Upper lobe of left lung (tissue), 6 donors: Measurements from ENCODE around the gene ZMAT3. TPM values are rescaled to one million over a fixed set of nuclear protein-coding genes. Genes with fewer than 3 reads are reported as not detected.

Experiments used
- ATAC-seq, 2 donors: fragments of 200-7000 bp; cut with Tn5 transposase; one replicate each; pipeline ENCODE4 v1.9.1; 2022; ENCODE audit warnings: mild to moderate bottlenecking in 2 of 2, moderate library complexity in 2 of 2; ENCODE audit not compliant: low FRiP score in 2 of 2
- DNase-seq, 2 donors: peaks; one replicate each; pipeline ENCODE4 v3.0.0-alpha.2; 2019 to 2020
- H3K27ac ChIP-seq, 4 donors: fragments of 200-600 bp; sonication (generic); one replicate each; pipeline ENCODE4 v1.5.1; 2016 to 2019
- H3K27me3 ChIP-seq, 4 donors: fragments of 200-600 bp; sonication (generic); one replicate each; pipeline ENCODE4 v1.5.1; 2017 to 2019
- H3K36me3 ChIP-seq, 4 donors: fragments of 200-600 bp; sonication (generic); one replicate each; pipeline ENCODE4 v1.5.1; 2016 to 2019
- H3K4me1 ChIP-seq, 4 donors: fragments of 200-600 bp; sonication (generic); one replicate each; pipeline ENCODE4 v1.5.1; 2018 to 2019
- H3K4me3 ChIP-seq, 4 donors: fragments of 200-600 bp; sonication (generic); one replicate each; pipeline ENCODE4 v1.5.1; 2017 to 2019; ENCODE audit warnings: mild to moderate bottlenecking in 2 of 4, moderate library complexity in 1 of 4
- H3K9me3 ChIP-seq, 4 donors: fragments of 200-600 bp; sonication (generic); one replicate each; pipeline ENCODE4 v1.5.1; 2018 to 2019
- CTCF ChIP-seq, 6 experiments: fragments of 450-650 bp in 4 of 6; fragments of 200-600 bp in 2 of 6; sonication (generic) in 2 of 6; IDR thresholded peaks; one replicate each; pipeline ENCODE4 v1.5.1; 2016 to 2019; ENCODE audit warnings: antibody characterized with exemption in 6 of 6
- EP300 ChIP-seq, 4 donors: sonication (generic); formaldehyde crosslinking; IDR thresholded peaks; one replicate each; pipeline ENCODE4 v1.5.1; 2017; ENCODE audit warnings: antibody characterized with exemption in 4 of 4, control low read depth in 2 of 4
- POLR2A ChIP-seq, 4 donors: fragments of 450-650 bp; IDR thresholded peaks; one replicate each; pipeline ENCODE4 v1.5.1; 2016 to 2017; ENCODE audit warnings: antibody characterized with exemption in 4 of 4, mild to moderate bottlenecking in 2 of 4
- POLR2AphosphoS5 ChIP-seq, 2 donors: sonication (generic); formaldehyde crosslinking; IDR thresholded peaks; one replicate each; pipeline ENCODE4 v1.5.1; 2017; ENCODE audit warnings: antibody characterized with exemption in 2 of 2
- WGBS, 2 donors: methylation state at CpG; one replicate each; pipeline ENCODE4 v1.1.5; 2017 to 2018; 5-methylcytosine and 5-hydroxymethylcytosine counted together
- total RNA-seq, 6 donors: library from RNA; depleted of rRNA in 4 of 6; stranded (reverse); fragments of >200 nt in 4 of 6; gene quantifications; one replicate each; pipeline versions ENCODE4 v1.1.0 to v1.2.1, GENCODE V29; 2016 to 2021
- donor health status: DM: no; HTN: no; CAD: no; lungs with moderate emphysema.
- donor health status: DM: no; HTN: yes; CAD: no; lungs with severe emphysema.

Gene ZMAT3
- total RNA-seq, 6 donors from 2014 or later: 6.4 to 19.5 (median 13.1) TPM

GRCh38 chr3:179018808-179019207 lies 52.8 kb downstream of the ZMAT3 start:
- no peak for TF ChIP-seq POLR2A (IDR thresholded peaks at IDR 0.05)
- ATAC-seq (no peak), DNase-seq (no peak)
- 88 to 92% methylated on average over 1 of the region's 1 CpG for WGBS, 2 donors
- Histone ChIP-seq H3K4me1 (peaks cover 0 to 11% (median 4%) of the 10 kb centered on the region in 4 donors), H3K4me3 (no peak overlapping the region), H3K36me3 (no peaks in the 10 kb centered on the region), H3K9me3 (no peaks in the 10 kb centered on the region), H3K27me3 (no peaks in the 10 kb centered on the region), H3K27ac (no peak overlapping the region)

GRCh38 chr3:179016979-179017670 lies 54.5 kb downstream of the ZMAT3 start:
- no peaks in the 10 kb centered on the region for H3K9me3 ChIP-seq
- 79 to 81% methylated on average over 9 of the region's 9 CpGs for WGBS, 2 donors
- ATAC-seq (no peak), DNase-seq (no peak)
- no peak overlapping the region for H3K4me3 ChIP-seq
- peaks cover 0 to 11% (median 4%) of the 10 kb centered on the region in 4 donors for H3K4me1 ChIP-seq
- no peak overlapping the region for H3K27ac ChIP-seq
- TF ChIP-seq CTCF (IDR thresholded peaks at IDR 0.05) (no peak), POLR2A (IDR thresholded peaks at IDR 0.05) (no peak), POLR2AphosphoS5 (IDR thresholded peaks at IDR 0.05) (no peak), EP300 (IDR thresholded peaks at IDR 0.05) (no peak)
- no peaks in the 10 kb centered on the region for H3K36me3 ChIP-seq
- no peaks in the 10 kb centered on the region for H3K27me3 ChIP-seq

GRCh38 chr3:179015551-179016020 lies 56.0 kb downstream of the ZMAT3 start:
- WGBS, 2 donors: 0% methylated on average over 1 of the region's 1 CpG
- peak; percentile 90 for ATAC-seq
- H3K4me3 ChIP-seq: no peak overlapping the region
- H3K36me3 ChIP-seq: no peaks in the 10 kb centered on the region
- no peak for DNase-seq
- H3K4me1 ChIP-seq: peaks cover 0 to 9% (median 3%) of the 10 kb centered on the region in 4 donors
- H3K9me3 ChIP-seq: no peaks in the 10 kb centered on the region
- H3K27ac ChIP-seq: no peak overlapping the region
- TF ChIP-seq CTCF (IDR thresholded peaks at IDR 0.05) (peak; percentile 60 to 90 (median 85)), POLR2A (IDR thresholded peaks at IDR 0.05) (no peak)
- no peaks in the 10 kb centered on the region for H3K27me3 ChIP-seq

- ATAC-seq (no peak), DNase-seq (no peak)
- Histone ChIP-seq H3K9me3 (no peaks in the 10 kb centered on the region), H3K27me3 (no peaks in the 10 kb centered on the region), H3K4me3 (no peak overlapping the region), H3K4me1 (no peaks in the 10 kb centered on the region), H3K36me3 (no peaks in the 10 kb centered on the region), H3K27ac (no peak overlapping the region)
- TF ChIP-seq CTCF (IDR thresholded peaks at IDR 0.05) (no peak), EP300 (IDR thresholded peaks at IDR 0.05) (no peak), POLR2A (IDR thresholded peaks at IDR 0.05) (no peak), POLR2AphosphoS5 (IDR thresholded peaks at IDR 0.05) (no peak)
- WGBS, 2 donors: 98 to 100% methylated on average over 2 of the region's 2 CpGs
Measured at GRCh38 chr3:179005706-179006105, 65.9 kb downstream of the ZMAT3 start.

- H3K4me3 ChIP-seq: no peak overlapping the region
Measured at GRCh38 chr3:179005213-179005612, 66.4 kb downstream of the ZMAT3 start.

More at GRCh38 chr3:179005213-179005612, 66.4 kb downstream of the ZMAT3 start:
- ATAC-seq (no peak), DNase-seq (no peak)
- Histone ChIP-seq H3K36me3 (no peaks in the 10 kb centered on the region), H3K27me3 (no peaks in the 10 kb centered on the region), H3K9me3 (no peaks in the 10 kb centered on the region), H3K4me1 (no peaks in the 10 kb centered on the region), H3K27ac (no peak overlapping the region)
- 92 to 94% methylated on average over 4 of the region's 4 CpGs for WGBS, 2 donors
- TF ChIP-seq CTCF (IDR thresholded peaks at IDR 0.05): no peak
- no peak for TF ChIP-seq POLR2AphosphoS5 (IDR thresholded peaks at IDR 0.05)
- no peak for TF ChIP-seq EP300 (IDR thresholded peaks at IDR 0.05)
- TF ChIP-seq POLR2A (IDR thresholded peaks at IDR 0.05): no peak
